Pancreas (tissue), 10 donors: ENCODE measurements around the gene SORT1. TPM values are rescaled to one million over a fixed set of nuclear protein-coding genes. Genes with fewer than 3 reads are reported as not detected.
"Not testable (repeated sequence)": the region's sequence is repeated elsewhere in the genome, so short reads cannot be mapped to it uniquely, and the experiment has no call there.

ENCODE experiments used
- ATAC-seq, 4 donors: fragments of 200-7000 bp; cut with Tn5 transposase; one replicate each; pipeline versions ENCODE4 v1.8.0 to v1.9.1; 2020; ENCODE audit warnings: mild to moderate bottlenecking in 4 of 4, moderate library complexity in 4 of 4
- DNase-seq, 6 donors: peaks; one replicate each; pipeline ENCODE4 v3.0.0-alpha.2; 2020
- FAIRE-seq: peaks from 2 replicates; lab custom pipeline; 2012; peaks lifted over from hg19 to GRCh38; lab: Jason Lieb, UNC
- H3K27ac ChIP-seq, 4 donors: fragments of 200-600 bp; sonication (generic); 1 replicate in 3 of 4; 2 replicates in 1 of 4; pipeline versions ENCODE4 v1.5.0 to v1.8.0; 2020
- H3K27me3 ChIP-seq, 4 donors: fragments of 200-600 bp; one replicate each; pipeline ENCODE4 v1.8.0; 2021
- H3K36me3 ChIP-seq, 3 donors: fragments of 200-600 bp; sonication (generic) in 1 of 3; one replicate each; pipeline versions ENCODE4 v1.5.0 to v1.8.0; 2020 to 2021
- H3K4me1 ChIP-seq, 3 donors: fragments of 200-600 bp; one replicate each; pipeline ENCODE4 v1.8.0; 2021
- H3K4me3 ChIP-seq, 4 donors: fragments of 200-600 bp; sonication (generic) in 2 of 4; one replicate each; pipeline versions ENCODE4 v1.5.0 to v1.8.0; 2020 to 2021
- H3K9me3 ChIP-seq, 4 donors: fragments of 200-600 bp; one replicate each; pipeline ENCODE4 v1.8.0; 2021
- WGBS, 2 donors: extraction: QIAGEN DNeasy Blood & Tissue Kit; methylation state at CpG; one replicate each; pipeline ENCODE4 v1.1.7; 2013; 5-methylcytosine and 5-hydroxymethylcytosine counted together
- intact Hi-C, 3 donors: fragments of 100-400 bp; cut with DNase I; formaldehyde crosslinking; loops; one replicate each; pipeline versions ENCODE4 v1.11.1 to v1.14.2; 2022
- polyA plus RNA-seq, 2 donors: library from polyadenylated mRNA; stranded (reverse); fragments of 200-250 nt; gene quantifications; one replicate each; pipeline ENCODE4 v1.2.3, GENCODE V29; 2013
- total RNA-seq, 6 donors: library from RNA; stranded (reverse); fragmentation: NEBNext Ultra II Directional in 4 of 6; extraction: Animal tissue kit (Norgen Biotek cat#: 25700) in 4 of 6; gene quantifications; one replicate each; pipeline versions ENCODE4 v1.2.1 to v1.2.4, GENCODE V29; 2021 to 2023
- TF ChIP-seq, protein P1 (sequence below), 4 donors: fragments of 200-600 bp; sonication (generic) in 3 of 4; IDR thresholded peaks; one replicate each; pipeline versions ENCODE4 v1.5.0 to v1.8.0; 2021; ENCODE audit warnings: antibody characterized with exemption in 4 of 4
- donor health status: healthy with polysubstance abuse.
- donor health status: DM: no; HTN: no; CAD: no; lungs with moderate emphysema.
- donor health status: DM: no; HTN: no; CAD: no.
- donor health status: control.
- donor health status: control.
- donor health status: Bipolar disorder and iron deficiency.
- donor health status: DM: yes; HTN: yes; CAD: no.
- donor health status: DM: no; HTN: no; CAD: no.
- donor health status: DM: no; HTN: no; CAD: no.
- donor health status: DM: yes; HTN: yes; CAD: no.

The SORT1 gene
- total and polyA plus RNA-seq, 8 donors = 10.4 to 60.7 (median 25.1) TPM

DNA sequence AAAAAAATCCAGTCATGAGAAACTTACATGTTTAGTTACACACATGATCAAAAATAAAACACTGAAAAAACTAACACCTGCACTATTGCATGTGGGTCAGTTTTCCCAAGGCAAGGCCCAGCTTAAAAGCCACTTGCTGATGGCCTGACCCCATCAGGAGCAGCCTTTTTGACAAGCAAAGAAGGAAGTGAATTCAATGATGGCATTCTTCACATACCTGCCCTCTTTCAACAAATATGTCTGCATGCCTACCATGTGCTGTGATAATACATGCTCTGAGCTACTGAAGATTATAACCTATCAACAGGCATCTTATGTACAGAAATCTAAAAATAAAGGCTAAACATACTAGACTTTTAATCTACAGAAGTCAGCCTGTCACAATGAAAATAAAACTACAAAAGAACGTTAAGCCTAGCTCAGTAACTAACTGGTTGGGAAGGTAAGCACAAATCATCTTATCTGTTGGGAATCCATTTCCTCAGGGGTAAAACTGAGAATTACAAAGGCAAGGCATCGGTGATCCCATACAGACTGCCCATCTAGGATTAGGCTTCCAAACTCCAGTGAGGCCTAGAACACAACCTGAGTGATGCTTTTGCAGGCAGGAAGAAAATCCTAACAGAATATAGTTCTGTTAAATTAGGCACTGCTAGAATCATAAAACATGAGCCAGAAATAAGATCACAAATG, 14.5 kb downstream of the SORT1 start:
- Histone ChIP-seq H3K27ac (no peak overlapping the region), H3K36me3 (no peaks in the 10 kb centered on the region), H3K27me3 (no peaks in the 10 kb centered on the region), H3K4me3 (no peak overlapping the region), H3K9me3 (no peaks in the 10 kb centered on the region), H3K4me1 (peaks cover 0 to 11% (median 4%) of the 10 kb centered on the region in 3 donors)
- FAIRE-seq (no peak), DNase-seq (no peak), ATAC-seq (peak in 2 of 4 donors; percentile 62 to 66)
- 35 to 41% methylated on average over 2 of the region's 2 CpGs for WGBS, 2 donors
- intact Hi-C loops = no loop called here
- TF ChIP-seq, protein P1, sequence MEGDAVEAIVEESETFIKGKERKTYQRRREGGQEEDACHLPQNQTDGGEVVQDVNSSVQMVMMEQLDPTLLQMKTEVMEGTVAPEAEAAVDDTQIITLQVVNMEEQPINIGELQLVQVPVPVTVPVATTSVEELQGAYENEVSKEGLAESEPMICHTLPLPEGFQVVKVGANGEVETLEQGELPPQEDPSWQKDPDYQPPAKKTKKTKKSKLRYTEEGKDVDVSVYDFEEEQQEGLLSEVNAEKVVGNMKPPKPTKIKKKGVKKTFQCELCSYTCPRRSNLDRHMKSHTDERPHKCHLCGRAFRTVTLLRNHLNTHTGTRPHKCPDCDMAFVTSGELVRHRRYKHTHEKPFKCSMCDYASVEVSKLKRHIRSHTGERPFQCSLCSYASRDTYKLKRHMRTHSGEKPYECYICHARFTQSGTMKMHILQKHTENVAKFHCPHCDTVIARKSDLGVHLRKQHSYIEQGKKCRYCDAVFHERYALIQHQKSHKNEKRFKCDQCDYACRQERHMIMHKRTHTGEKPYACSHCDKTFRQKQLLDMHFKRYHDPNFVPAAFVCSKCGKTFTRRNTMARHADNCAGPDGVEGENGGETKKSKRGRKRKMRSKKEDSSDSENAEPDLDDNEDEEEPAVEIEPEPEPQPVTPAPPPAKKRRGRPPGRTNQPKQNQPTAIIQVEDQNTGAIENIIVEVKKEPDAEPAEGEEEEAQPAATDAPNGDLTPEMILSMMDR (IDR thresholded peaks at IDR 0.05) = no peak

DNA sequence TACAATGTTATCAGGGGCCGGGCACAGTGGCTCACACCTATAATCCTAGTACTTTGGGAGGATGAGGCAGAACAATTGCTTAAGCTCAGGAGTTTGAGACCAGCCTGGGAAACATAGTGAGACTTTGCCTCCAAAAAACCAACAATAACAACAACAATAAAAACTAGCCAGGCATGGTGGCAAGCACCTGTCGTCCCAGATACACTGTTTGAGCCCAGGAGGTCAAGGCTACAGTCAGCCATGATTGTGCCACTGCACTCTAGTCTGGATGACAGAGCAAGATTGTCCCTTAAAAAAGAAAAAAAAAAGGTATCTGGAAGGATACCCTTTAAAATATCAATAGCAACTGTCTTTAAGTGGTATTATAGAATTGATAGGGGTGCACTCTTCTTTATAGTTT, 16.1 kb downstream of the SORT1 start:
- no peak overlapping the region for H3K27ac ChIP-seq
- no peak overlapping the region for H3K4me3 ChIP-seq
- no peaks in the 10 kb centered on the region for H3K27me3 ChIP-seq
- ATAC-seq (no peak), FAIRE-seq (no peak), DNase-seq (no peak)
- TF ChIP-seq, protein P1 (IDR thresholded peaks at IDR 0.05) = no peak
- peaks cover 0 to 11% (median 4%) of the 10 kb centered on the region in 3 donors for H3K4me1 ChIP-seq
- H3K36me3 ChIP-seq = no peaks in the 10 kb centered on the region
- no peaks in the 10 kb centered on the region for H3K9me3 ChIP-seq
- intact Hi-C loops = no loop called here
- WGBS, 2 donors = 43 to 47% methylated on average over 2 of the region's 2 CpGs

GRCh38 chr1:109379907-109380306, 17.8 kb downstream of the SORT1 start:
- TF ChIP-seq, protein P1 (IDR thresholded peaks at IDR 0.05) = no peak
- ATAC-seq = no peak
- FAIRE-seq = no peak

DNA sequence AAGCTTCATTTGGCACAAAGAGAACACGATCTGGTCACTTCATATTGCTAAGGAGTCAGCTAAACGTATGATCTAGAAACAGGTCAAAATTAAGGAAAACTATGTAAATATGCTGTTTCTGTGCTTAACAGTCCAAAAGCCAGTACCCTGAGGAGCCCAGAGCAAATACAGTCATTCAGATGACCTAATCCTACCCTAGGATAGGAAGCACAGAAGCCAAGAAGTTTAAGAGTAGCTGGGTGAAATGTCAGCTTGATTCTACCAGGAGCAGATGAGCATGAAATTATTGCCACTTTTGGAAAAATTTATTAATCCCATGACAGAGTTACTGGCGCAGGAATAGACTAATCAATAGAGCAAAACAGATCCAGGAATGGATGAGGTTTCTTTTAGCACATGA, 18.3 kb downstream of the SORT1 start:
- Histone ChIP-seq H3K4me3 (no peak overlapping the region), H3K36me3 (no peaks in the 10 kb centered on the region), H3K4me1 (peaks cover 0 to 4% (median 4%) of the 10 kb centered on the region in 3 donors), H3K27ac (no peak overlapping the region), H3K27me3 (no peaks in the 10 kb centered on the region), H3K9me3 (no peaks in the 10 kb centered on the region)
- intact Hi-C loops = no loop called here
- ATAC-seq (no peak), FAIRE-seq (no peak), DNase-seq (no peak)
- TF ChIP-seq, protein P1 (IDR thresholded peaks at IDR 0.05) = no peak
- 84 to 86% methylated on average over 3 of the region's 3 CpGs for WGBS, 2 donors

More at GRCh38 chr1:109379907-109380306, 17.8 kb downstream of the SORT1 start:
- H3K27ac ChIP-seq = no peak overlapping the region
- DNase-seq = no peak
- 96 to 99% methylated on average over 3 of the region's 3 CpGs for WGBS, 2 donors
- H3K4me1 ChIP-seq = peaks cover 0 to 4% (median 4%) of the 10 kb centered on the region in 3 donors
- H3K4me3 ChIP-seq = no peak overlapping the region
- H3K9me3 ChIP-seq = no peaks in the 10 kb centered on the region
- intact Hi-C loops = no loop called here
- no peaks in the 10 kb centered on the region for H3K36me3 ChIP-seq
- H3K27me3 ChIP-seq = no peaks in the 10 kb centered on the region

DNA sequence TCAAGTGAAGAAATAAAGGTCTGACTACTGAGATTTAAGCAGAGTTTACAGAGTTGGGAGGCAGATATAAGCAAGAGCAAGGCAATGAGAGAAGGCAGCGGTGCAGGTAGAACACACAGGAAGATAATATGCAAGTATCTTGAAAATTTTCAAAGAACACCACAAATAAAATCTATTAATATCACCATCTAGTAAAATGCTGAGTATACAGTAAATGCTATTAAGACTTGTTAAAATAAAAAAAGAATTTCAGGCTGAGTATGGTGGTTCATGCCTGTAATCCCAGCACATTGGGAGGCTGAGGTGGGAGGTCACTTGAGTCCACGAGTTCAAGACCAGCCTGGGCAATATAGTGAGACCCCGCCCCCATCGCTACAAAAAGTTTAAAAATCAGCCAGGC, 20.0 kb downstream of the SORT1 start:
- Histone ChIP-seq H3K9me3 (no peaks in the 10 kb centered on the region), H3K4me1 (peaks cover 0 to 4% (median 0%) of the 10 kb centered on the region in 3 donors), H3K27ac (no peak overlapping the region), H3K4me3 (no peak overlapping the region), H3K36me3 (no peaks in the 10 kb centered on the region), H3K27me3 (no peaks in the 10 kb centered on the region)
- FAIRE-seq (no peak), DNase-seq (no peak), ATAC-seq (no peak)
- TF ChIP-seq, protein P1 (IDR thresholded peaks at IDR 0.05) = no peak
- intact Hi-C loops = no loop called here
- 94 to 97% methylated on average over 4 of the region's 4 CpGs for WGBS, 2 donors

DNA sequence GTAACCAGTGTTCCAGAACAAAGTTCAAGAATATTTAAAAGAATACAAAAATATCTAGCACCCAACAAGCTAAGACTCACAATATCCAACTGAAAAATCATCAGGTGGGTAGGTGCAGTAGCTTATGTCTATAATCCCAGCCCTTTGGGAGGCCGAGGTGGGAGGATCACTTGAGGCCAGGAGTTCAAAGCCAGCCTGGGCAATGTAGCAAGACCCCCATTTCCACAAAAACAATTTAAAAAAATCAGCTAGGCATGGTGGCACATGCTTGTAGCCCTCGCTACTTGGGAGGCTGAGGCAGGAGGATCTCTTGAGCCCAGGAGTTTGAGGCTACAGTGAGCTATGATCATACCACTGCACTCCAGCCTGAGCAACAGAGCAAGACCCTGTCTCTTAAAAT, 24.0 kb downstream of the SORT1 start:
- FAIRE-seq, H3K4me3 ChIP-seq, H3K27ac ChIP-seq, H3K9me3 ChIP-seq, ATAC-seq, H3K4me1 ChIP-seq, H3K27me3 ChIP-seq, DNase-seq, intact Hi-C loops, H3K36me3 ChIP-seq: not testable (repeated sequence)
- WGBS, 2 donors = 100% methylated on average over 2 of the region's 2 CpGs
